NCI-H2171 (cell line): ENCODE data around the gene C1QC.

Experiments
- DNase-seq: peaks from one replicate; lab custom pipeline; 2025; lab: John Stamatoyannopoulos, UW

The C1QC gene

DNA sequence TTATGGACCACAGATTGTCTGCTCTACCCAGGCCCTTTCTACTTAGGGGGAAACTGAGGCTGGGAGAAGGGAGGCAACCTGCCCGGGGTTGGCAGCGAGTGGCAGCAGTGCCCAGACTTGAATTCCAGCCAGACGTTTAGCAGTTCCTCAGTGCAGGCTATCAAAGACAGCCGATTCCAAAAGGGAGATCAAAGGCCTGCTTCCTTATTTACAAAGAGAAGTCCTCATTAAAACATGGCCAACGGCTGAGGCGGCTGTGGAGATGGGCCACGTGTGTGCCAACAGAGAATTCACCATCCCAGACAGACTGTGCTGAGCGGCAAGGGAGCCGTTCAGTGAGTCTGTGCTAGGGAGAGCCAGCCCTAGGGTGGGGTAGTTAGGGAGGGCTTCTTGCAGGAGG, 37.3 kb downstream of the C1QC start:
- DNase-seq = no peak

DNA sequence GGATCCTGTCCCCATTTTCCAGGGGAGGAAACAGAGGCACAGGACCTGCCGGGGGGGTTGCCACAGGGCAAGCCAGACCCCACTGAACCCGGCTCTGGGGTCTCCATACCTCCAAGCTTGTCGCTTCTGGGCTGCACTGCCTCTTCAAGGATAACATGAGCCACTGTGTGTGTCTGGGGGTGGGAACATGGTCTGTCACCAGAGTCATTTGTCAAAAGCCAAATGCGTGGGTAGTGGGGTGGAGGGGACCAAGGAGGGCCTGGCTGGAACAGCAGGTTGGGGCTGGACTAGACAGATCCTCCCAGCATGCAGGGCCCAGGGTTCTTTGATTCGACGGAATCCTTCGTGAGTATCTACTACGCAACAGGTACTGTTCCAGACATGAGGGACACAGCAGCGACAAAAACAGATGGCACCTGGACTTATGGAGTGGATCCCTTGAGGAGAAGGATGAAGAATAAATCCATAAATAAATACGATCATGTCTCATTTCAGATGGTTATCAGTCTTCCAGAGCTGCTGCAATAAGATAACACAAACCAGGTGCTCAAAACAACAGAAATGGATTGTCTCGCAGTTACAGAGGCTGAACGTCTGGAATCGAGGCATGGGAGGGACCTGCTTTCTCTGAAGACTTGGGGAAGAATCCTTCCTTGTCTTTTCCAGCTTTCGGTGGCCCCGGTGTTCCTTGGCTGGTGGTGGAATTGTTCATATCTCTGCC, 38.3 kb downstream of the C1QC start:
- no peak for DNase-seq

DNA sequence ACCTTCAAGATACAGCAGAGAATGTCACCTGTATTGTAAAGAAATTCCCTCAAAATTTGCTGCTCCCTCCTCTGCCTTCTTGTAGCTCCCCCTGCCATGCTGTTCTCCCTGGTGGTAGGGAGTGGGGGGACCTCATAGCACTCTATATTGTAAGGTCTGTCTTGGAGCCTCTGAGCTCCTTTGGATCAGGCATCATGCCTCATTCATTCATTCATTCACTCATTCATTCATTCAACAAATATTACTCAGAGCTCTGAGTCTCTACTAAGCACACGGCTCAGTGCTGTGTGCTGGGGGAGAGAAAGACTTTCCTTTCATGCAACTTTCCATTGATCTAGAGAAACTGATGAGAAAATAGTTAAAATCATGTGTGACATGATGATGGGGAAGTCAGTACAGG, 40.1 kb downstream of the C1QC start:
- no peak for DNase-seq

DNA sequence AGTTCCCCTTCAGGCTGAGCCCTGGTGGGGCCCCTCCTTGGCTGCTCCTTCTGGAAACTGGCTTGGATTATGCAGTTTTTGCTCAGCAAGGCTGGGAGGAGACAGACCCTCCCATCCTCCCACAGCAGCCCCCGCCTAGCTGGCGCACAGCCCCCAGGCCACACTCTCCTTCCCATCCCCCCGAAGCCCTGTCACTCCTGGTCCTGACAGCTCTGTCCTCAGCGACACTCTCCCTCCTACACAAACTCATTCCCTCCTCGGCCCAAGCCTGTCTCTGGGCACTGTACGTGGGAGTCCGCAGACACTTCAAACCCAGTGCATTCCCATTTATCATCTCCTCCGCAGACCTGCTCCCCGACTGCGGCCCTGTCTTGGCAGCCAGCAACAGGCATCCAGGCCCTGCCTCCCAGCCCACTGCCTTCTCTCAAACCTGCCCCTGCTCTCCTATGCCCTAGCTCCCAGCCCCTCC, 42.2 kb downstream of the C1QC start:
- no peak for DNase-seq

DNA sequence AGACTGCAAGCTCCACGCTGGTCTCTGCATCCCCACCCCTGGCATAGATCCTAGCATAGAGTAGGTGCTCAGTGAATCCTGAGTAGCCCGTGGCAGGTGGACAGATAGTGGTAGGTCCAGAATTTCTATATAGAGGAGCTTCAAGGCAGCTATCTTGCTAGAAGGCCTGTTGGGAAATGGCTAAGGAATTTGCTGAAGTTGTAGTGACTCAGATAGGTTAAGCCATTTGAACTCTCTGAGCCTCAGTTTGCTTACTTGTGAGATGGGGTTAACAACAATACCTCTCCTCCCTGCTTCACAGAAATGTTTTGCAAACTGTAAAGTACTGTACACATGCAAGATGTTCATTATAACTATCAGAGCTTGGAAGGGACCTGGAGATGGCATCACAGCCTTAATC, 43.8 kb downstream of the C1QC start:
- DNase-seq = no peak

DNA sequence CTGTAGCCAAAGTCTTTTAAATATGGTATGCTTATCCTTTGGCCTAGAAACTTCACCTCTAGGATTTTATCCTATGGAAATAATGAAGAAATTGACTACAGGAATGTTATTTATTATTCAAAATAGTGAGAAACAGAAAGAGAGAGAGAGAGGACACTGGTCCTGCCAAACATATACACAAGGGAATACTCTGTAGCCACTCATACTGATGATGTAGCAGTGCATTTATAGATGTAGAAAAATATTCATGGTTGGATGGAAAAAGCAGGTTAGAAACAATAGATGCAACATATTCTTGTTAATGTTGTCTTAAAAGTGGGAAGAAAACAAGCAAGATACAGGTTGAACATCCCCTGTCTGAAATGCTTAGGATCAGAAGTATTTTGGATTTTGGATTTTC, 45.0 kb downstream of the C1QC start:
- DNase-seq = no peak

DNA sequence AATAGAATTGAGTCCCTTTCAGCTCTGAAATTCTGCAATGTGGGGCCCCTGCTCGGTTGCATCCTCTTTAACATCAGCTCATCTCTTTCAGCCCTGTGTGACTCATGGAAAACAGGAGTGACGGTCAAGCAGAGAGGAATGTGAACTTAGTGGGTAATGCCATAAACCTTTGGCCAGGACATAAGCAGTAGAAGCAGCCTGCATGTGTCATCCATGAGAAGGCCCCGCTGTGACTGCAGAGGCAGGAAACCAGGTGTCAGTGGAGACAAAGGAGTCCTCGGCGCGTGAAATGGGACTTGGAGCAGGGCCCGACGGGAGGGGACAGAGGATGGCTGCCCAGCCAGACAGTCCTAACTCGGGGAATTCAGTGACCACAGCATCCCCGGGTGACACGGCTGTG, 46.1 kb downstream of the C1QC start:
- no peak for DNase-seq

DNA sequence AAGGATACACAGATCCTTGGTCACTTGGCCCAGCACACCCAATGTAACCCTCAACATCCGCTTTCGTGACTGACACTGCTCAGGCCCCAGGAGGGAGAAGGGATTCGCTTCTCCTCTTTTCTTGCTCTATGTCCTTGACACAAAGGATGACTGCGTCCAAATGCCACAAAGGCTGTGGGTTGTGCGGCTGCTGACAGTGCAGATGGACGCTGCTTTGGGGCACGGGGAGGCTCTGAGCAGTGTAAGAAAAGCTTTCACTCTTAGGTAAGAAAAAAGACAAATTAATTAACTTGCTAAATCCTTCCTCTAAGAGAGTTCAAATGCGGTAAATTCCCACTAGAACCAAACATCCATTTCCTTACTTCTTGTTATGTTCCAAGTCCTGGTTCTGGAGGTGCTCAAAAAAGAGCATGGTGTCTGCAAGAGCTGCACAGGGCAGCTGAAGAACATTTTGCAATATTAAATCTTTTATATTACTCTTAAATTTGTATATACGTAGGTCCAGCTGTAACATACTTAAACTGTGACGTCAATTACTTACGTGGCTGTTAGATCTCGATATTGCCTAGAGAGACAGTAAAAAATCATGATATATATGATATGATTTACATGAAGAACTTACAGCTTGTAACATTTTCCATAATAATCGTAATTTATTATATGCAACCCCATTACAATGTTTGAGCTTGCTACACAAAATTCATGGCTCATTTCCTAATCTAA, 47.8 kb downstream of the C1QC start:
- no peak for DNase-seq

DNA sequence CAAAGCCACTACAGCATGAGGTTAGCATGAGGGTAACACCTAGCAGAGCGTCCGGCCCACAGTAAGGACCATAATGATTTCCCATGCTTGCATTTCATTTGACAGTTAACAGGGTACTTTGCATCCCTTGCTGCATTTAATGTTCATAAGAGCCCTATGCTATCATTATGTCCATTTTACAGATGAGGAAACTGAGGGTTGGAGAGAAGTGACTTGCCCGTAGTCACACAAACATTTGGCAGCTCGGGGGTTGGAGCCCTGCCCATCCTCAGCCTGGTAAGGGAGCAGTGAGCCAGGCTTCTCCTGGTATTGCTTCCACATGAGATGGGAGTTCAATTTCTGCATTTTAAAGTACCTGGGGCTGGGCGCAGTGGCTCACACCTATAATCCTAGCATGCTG, 50.7 kb downstream of the C1QC start:
- DNase-seq = no peak

DNA sequence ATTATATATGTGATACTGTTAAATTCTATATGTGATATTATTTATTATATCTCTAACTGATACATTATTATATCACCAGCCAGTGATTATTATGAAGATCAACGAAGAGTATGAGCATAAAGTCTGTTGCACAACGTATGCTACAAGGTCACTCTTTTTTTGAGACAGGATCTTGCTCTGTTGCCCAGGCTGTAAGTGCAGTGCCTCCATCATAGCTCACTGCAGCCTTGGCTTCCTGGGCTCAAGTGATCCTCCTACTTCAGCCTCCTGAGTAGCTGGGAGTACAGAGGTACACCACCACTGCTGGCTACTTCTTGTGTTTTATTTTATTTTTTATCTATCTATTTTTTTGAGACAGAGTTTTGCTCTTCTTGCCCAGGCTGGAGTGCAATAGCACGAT, 53.2 kb downstream of the C1QC start:
- DNase-seq = no peak
